Activated CD4-positive, alpha-beta T cell treated with anti-CD3 and anti-CD28 coated beads, Interleukin-2, amount 10 ng/mL, durations not matched to agents 24 days and 14 days (primary cell): ENCODE data around the gene CNPY1. TPM values are rescaled to one million over a fixed set of nuclear protein-coding genes. Genes with fewer than 3 reads are reported as not detected.

Source experiments
- DNase-seq: peaks from one replicate; pipeline ENCODE4 v3.0.0; 2022
- H3K27ac Mint-ChIP-seq: one replicate; pipeline ENCODE4 v1.8.0; 2022; ENCODE audit warnings: mild to moderate bottlenecking, mixed read lengths
- H3K27me3 Mint-ChIP-seq: one replicate; pipeline ENCODE4 v1.8.0; 2022; ENCODE audit warnings: mixed read lengths
- H3K36me3 Mint-ChIP-seq: one replicate; pipeline ENCODE4 v1.8.0; 2022; ENCODE audit warnings: low read depth, mild to moderate bottlenecking, mixed read lengths
- H3K4me1 Mint-ChIP-seq: one replicate; pipeline ENCODE4 v1.8.0; 2021; ENCODE audit warnings: mixed read lengths
- H3K4me3 Mint-ChIP-seq: one replicate; pipeline ENCODE4 v1.8.0; 2022; ENCODE audit warnings: mild to moderate bottlenecking, moderate library complexity, mixed read lengths
- H3K9me3 Mint-ChIP-seq: one replicate; pipeline ENCODE4 v1.8.0; 2021; ENCODE audit warnings: mixed read lengths
- intact Hi-C: fragments of 100-400 bp; cut with micrococcal nuclease; formaldehyde crosslinking; loops from one replicate; pipeline ENCODE4 v1.15.1; 2023
- total RNA-seq: library from RNA; stranded (reverse); gene quantifications from 2 replicates; pipeline ENCODE4 v1.2.3, GENCODE V29; 2022

The CNPY1 gene
- total RNA-seq, 1 donor from 2014 or later = not detected

GRCh38 chr7:155486783-155487508 lies 59.4 kb downstream of the CNPY1 start:
- DNase-seq = no peak
- peaks cover 14% of the 10 kb centered on the region for H3K4me1 Mint-ChIP-seq
- intact Hi-C loops = no loop called here
- H3K27ac Mint-ChIP-seq = no peak overlapping the region
- H3K9me3 Mint-ChIP-seq = peaks cover 4% of the 10 kb centered on the region
- H3K4me3 Mint-ChIP-seq = no peak overlapping the region
- H3K36me3 Mint-ChIP-seq = peaks cover 1% of the 10 kb centered on the region
- H3K27me3 Mint-ChIP-seq = peaks cover 24% of the 10 kb centered on the region

GRCh38 chr7:155484483-155485399 lies 61.6 kb downstream of the CNPY1 start:
- Mint-ChIP-seq H3K4me3 (no peak overlapping the region), H3K36me3 (no peaks in the 10 kb centered on the region), H3K27ac (no peak overlapping the region), H3K9me3 (no peaks in the 10 kb centered on the region), H3K27me3 (peaks cover 26% of the 10 kb centered on the region), H3K4me1 (peaks cover 6% of the 10 kb centered on the region)
- intact Hi-C loops = no loop called here
- no peak for DNase-seq

GRCh38 chr7:155483868-155484325 lies 62.5 kb downstream of the CNPY1 start:
- peaks cover 2% of the 10 kb centered on the region for H3K4me1 Mint-ChIP-seq
- no peak overlapping the region for H3K4me3 Mint-ChIP-seq
- H3K27me3 Mint-ChIP-seq = peaks cover 24% of the 10 kb centered on the region
- H3K9me3 Mint-ChIP-seq = no peaks in the 10 kb centered on the region
- H3K27ac Mint-ChIP-seq = no peak overlapping the region
- intact Hi-C loops = no loop called here
- no peaks in the 10 kb centered on the region for H3K36me3 Mint-ChIP-seq
- no peak for DNase-seq

DNA sequence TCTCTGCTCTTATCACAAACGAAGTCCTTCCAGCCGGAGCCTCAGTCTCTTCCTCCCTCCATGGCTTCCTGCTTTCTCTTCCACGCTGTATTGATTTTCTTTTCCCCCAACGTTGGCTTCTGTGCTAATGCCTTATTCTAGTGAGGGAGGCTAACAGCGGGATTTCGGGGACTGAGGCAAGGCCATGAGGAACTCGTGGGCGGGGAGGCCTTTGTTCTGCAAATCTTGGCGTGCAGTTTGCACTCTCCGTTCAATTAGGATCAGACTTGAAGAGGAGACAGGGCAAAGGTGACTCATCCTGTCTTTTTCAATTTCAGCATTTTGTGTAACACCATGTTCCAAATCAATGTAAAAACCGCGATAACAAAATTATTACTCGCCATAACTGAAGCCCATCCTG lies 63.1 kb downstream of the CNPY1 start:
- Mint-ChIP-seq H3K4me3 (peak overlapping the region; percentile 9), H3K4me1 (no peaks in the 10 kb centered on the region), H3K27me3 (peaks cover 23% of the 10 kb centered on the region), H3K36me3 (no peaks in the 10 kb centered on the region), H3K9me3 (no peaks in the 10 kb centered on the region), H3K27ac (peak overlapping the region; percentile 16)
- intact Hi-C loops = no loop called here
- no peak for DNase-seq

GRCh38 chr7:155482511-155483183 lies 63.7 kb downstream of the CNPY1 start:
- H3K27me3 Mint-ChIP-seq = peaks cover 26% of the 10 kb centered on the region
- no peaks in the 10 kb centered on the region for H3K36me3 Mint-ChIP-seq
- DNase-seq = no peak
- peak overlapping the region; percentile 16 for H3K27ac Mint-ChIP-seq
- intact Hi-C loops = no loop called here
- H3K9me3 Mint-ChIP-seq = no peaks in the 10 kb centered on the region
- peak overlapping the region; percentile 16 for H3K4me3 Mint-ChIP-seq
- peaks cover 4% of the 10 kb centered on the region for H3K4me1 Mint-ChIP-seq

GRCh38 chr7:155481764-155482163 lies 64.6 kb downstream of the CNPY1 start:
- Mint-ChIP-seq H3K27ac (no peak overlapping the region), H3K27me3 (peaks cover 30% of the 10 kb centered on the region), H3K4me1 (peaks cover 8% of the 10 kb centered on the region), H3K4me3 (no peak overlapping the region), H3K36me3 (no peaks in the 10 kb centered on the region), H3K9me3 (peaks cover 4% of the 10 kb centered on the region)
- intact Hi-C loops = no loop called here
- DNase-seq = no peak

DNA sequence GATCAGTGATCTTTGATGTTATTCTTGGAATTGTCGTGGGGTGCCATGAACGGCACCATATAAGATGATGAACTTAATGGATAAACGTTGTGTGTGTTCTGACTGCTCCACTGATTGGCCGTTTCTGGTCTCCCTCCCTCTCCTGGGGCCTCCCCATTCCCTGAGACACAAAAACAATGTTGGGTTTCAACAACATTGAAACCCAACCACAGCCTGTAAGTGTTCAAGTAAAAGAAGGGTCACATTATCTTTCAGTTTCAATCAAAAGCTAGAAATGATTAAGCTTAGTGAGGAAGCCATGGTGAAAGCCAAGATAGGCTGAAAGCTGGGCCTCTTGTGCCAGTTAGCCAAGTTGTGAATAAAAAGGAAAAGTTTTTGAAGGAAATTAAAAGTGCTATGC lies 68.9 kb downstream of the CNPY1 start:
- no peaks in the 10 kb centered on the region for H3K36me3 Mint-ChIP-seq
- H3K27me3 Mint-ChIP-seq = peaks cover 60% of the 10 kb centered on the region
- DNase-seq = no peak
- H3K4me3 Mint-ChIP-seq = no peak overlapping the region
- H3K4me1 Mint-ChIP-seq = peaks cover 8% of the 10 kb centered on the region
- intact Hi-C loops = no loop called here
- peak overlapping the region; percentile 59 for H3K27ac Mint-ChIP-seq
- H3K9me3 Mint-ChIP-seq = peaks cover 11% of the 10 kb centered on the region

- intact Hi-C loops = no loop called here
- H3K4me3 Mint-ChIP-seq = no peak overlapping the region
- peaks cover 7% of the 10 kb centered on the region for H3K9me3 Mint-ChIP-seq
- peaks cover 85% of the 10 kb centered on the region for H3K27me3 Mint-ChIP-seq
- H3K4me1 Mint-ChIP-seq = peaks cover 7% of the 10 kb centered on the region
- no peak overlapping the region for H3K27ac Mint-ChIP-seq
- no peak for DNase-seq
- H3K36me3 Mint-ChIP-seq = no peaks in the 10 kb centered on the region
Measured at GRCh38 chr7:155471718-155472117, 74.6 kb downstream of the CNPY1 start.

DNA sequence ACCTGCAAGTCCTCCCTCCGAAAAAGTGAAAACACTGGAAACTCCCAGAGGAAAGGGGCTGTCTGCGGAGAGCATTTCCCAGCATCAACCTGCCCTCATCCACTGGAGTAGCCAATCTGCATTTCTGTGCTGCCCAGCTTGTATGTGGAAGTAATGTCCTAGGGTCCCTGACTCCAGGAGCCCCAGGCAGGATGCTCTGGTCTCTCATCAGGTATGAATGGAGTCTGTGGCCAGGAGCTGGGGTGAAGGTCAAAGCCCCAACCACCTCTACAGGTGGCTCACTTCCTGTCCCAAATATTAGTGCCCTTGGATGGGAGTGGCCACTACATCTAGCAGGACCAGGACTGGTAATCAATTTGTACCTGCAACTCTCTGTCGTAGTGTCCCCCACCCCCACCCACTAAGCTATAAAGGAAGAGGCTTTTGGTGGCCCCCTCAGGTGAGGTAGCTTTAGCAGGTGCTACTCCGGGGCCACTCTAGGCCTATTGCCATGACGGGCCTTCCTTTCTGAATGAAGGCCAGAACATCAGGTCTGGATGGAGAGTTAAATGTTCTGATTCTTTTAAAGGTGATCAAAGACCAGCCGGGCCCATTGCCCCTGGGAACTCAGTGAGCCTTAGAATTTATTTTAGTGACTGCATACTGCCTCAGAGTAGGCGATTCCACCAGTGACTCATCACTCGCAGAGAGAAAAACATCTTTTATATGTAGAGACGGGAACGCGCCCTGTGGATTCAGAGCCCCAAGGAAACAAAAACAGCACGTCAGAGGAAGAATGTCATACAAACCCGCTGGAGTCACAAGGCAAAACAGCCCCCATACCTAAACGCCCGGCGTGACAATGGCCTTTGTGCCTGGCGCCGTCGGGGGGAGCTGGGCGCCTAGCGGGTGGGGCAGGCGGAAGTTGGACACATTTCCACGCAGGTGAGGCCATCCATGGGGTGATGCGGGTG lies 75.4 kb downstream of the CNPY1 start:
- intact Hi-C loops = no loop called here
- Mint-ChIP-seq H3K27me3 (peaks cover 82% of the 10 kb centered on the region), H3K4me1 (peaks cover 7% of the 10 kb centered on the region), H3K4me3 (peak overlapping the region; percentile 3), H3K36me3 (no peaks in the 10 kb centered on the region), H3K9me3 (peaks cover under 1% of the 10 kb centered on the region), H3K27ac (no peak overlapping the region)
- DNase-seq = no peak

DNA sequence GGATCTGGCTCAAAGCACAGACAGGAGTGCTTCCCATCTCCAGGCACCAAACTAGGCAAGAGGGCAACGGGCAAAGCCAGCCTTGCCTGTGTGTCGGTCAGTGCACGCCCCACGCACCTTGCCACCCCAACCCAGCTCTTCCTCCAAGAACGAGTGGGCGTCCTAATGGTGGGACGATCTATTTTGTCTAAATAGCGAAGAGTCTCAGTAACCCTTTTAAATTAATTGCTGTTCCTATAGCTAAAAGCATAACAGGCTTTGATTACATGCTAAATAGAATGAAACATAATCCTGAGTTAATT lies 76.2 kb downstream of the CNPY1 start:
- no peak overlapping the region for H3K27ac Mint-ChIP-seq
- H3K27me3 Mint-ChIP-seq = peaks cover 85% of the 10 kb centered on the region
- H3K36me3 Mint-ChIP-seq = no peaks in the 10 kb centered on the region
- no peak for DNase-seq
- H3K4me1 Mint-ChIP-seq = peaks cover 7% of the 10 kb centered on the region
- H3K4me3 Mint-ChIP-seq = no peak overlapping the region
- no peaks in the 10 kb centered on the region for H3K9me3 Mint-ChIP-seq
- intact Hi-C loops = no loop called here

DNA sequence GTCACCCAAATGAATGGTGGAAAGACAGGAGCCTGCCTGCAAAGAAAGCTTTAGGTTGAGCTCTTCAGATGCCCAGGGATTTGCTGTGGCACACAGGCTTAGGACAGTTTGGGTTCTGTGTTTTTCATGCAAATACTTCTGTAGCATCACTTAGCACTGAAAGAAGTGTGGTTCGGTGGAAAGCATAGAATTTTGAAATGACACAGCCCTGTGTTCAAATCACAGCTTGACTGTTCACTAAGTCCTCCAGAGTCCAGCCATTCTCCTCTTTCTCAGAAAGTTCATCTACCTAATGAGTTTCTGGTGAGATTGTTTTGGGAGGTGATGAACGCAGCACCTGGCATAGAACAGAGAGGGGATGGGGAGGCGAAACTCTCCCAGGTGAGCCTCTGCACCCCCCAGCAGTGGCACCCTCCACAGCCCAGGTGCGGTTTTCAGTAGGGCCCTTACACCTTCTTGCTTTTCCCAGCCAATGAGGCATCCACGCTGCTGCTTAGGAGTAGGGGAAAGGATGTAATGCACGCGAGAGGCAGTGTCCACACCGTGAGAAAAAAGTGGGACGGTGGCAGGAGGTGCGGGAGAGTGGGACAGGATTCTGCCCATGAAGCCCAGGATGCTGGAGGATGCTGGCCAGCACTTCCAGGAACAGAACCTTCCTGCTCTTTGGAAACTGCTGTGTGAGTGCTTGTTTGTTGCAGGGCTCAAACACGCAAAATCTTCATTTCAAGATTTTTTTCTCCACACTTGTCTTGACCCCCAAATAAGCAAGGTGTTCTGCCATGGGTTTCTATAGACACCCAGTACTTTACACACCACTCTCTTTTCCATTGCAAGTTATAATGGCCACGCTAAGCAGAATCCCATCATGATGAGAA lies 76.8 kb downstream of the CNPY1 start:
- no peak overlapping the region for H3K27ac Mint-ChIP-seq
- H3K4me3 Mint-ChIP-seq = no peak overlapping the region
- DNase-seq = no peak

GRCh38 chr7:155468785-155469148 lies 77.6 kb downstream of the CNPY1 start:
- Mint-ChIP-seq H3K27ac (no peak overlapping the region), H3K36me3 (no peaks in the 10 kb centered on the region), H3K9me3 (no peaks in the 10 kb centered on the region), H3K4me3 (no peak overlapping the region), H3K27me3 (peaks cover 84% of the 10 kb centered on the region), H3K4me1 (peaks cover 7% of the 10 kb centered on the region)
- intact Hi-C loops = loop anchor here (1.0 to 5.0 kb wide), 2 partner anchors 39 to 1534 kb away; no protein-coding TSS in a partner anchor
- no peak for DNase-seq

More for the DNA sequence above, 76.8 kb downstream of the CNPY1 start:
- Mint-ChIP-seq H3K4me1 (peaks cover 7% of the 10 kb centered on the region), H3K9me3 (no peaks in the 10 kb centered on the region), H3K36me3 (no peaks in the 10 kb centered on the region), H3K27me3 (peaks cover 86% of the 10 kb centered on the region)
- intact Hi-C loops = loop anchor here (1.0 to 5.0 kb wide), 2 partner anchors 38 to 1533 kb away; no protein-coding TSS in a partner anchor
